K562 (cell line): ENCODE results near the gene NINJ1. TPM values are rescaled to one million over a fixed set of nuclear protein-coding genes. Genes with fewer than 3 reads are reported as not detected.

ENCODE experiments used
- ATAC-seq: fragments of 200-7000 bp; cut with Tn5 transposase; 3 replicates; pipeline ENCODE4 v1.9.1; 2020; ENCODE audit warnings: moderate library complexity
- BruUV-seq: library from RNA; stranded (reverse); fragments of 400-500 nt; replicated peaks from 2 replicates; lab custom pipeline; 2021; lab: Mats Ljungman, UMichigan
- CTCF ChIA-PET: fragments of 300-600 bp; formaldehyde crosslinking; extraction: SDS; loops from one replicate; lab custom pipeline; 2021; ENCODE audit warnings: low intra/inter-chr PET ratio; lab: Yijun Ruan, JAX
- POLR2A ChIA-PET: fragments of 300-600, 350-650 bp; sonication (Branson Sonifier 250); formaldehyde crosslinking; extraction: SDS; loops from one replicate; lab custom pipeline; 2021; ENCODE audit warnings: antibody characterized with exemption, inconsistent platforms; lab: Yijun Ruan, JAX
- DNase-seq, 4 experiments: peaks; one replicate each; pipeline versions ENCODE4 v3.0.0 to v3.0.0-alpha.2; 2011 to 2018; ENCODE audit warnings: low spot score in 3 of 4, mixed read lengths in 3 of 4; ENCODE audit errors: extremely low read depth in 1 of 4
- FAIRE-seq: peaks from 2 replicates; lab custom pipeline; 2011; peaks lifted over from hg19 to GRCh38; lab: Jason Lieb, UNC
- H2AFZ ChIP-seq: 2 replicates; pipeline ENCODE4 v1.6.0; 2011; ENCODE audit warnings: low read depth, low read length, control low read depth, inconsistent platforms
- H3K27ac ChIP-seq: fragments of 200-600 bp; 3 replicates; pipeline ENCODE4 v1.8.0; 2011; ENCODE audit warnings: low read depth, mild to moderate bottlenecking, control low read depth, inconsistent platforms, low read length, moderate library complexity, mixed read lengths; ENCODE audit errors: extremely low read depth
- H3K27me3 ChIP-seq, 2 experiments: fragments of 300-600 bp in 1 of 2; 2 replicates in 1 of 2; 3 replicates in 1 of 2; pipeline versions ENCODE4 v1.6.0 to v1.8.0; 2011; ENCODE audit warnings: inconsistent platforms in 2 of 2, low read length in 2 of 2, mild to moderate bottlenecking in 1 of 2, mixed read lengths in 1 of 2, moderate library complexity in 1 of 2; ENCODE audit not compliant: control insufficient read depth in 2 of 2, insufficient read depth in 2 of 2
- H3K36me3 ChIP-seq: fragments of 300-600 bp; 3 replicates; pipeline ENCODE4 v1.8.0; 2011; ENCODE audit warnings: mild to moderate bottlenecking, low read length, inconsistent platforms; ENCODE audit not compliant: control insufficient read depth, insufficient read depth
- H3K4me1 ChIP-seq, 2 experiments: fragments of 200-600 bp in 1 of 2; replicated peaks in 1 of 2; 2 replicates in 1 of 2; 3 replicates in 1 of 2; pipeline versions ENCODE4 v1.5.1 to v1.8.0; 2011; ENCODE audit warnings: inconsistent platforms in 2 of 2, low read length in 2 of 2, mild to moderate bottlenecking in 1 of 2, mixed read lengths in 1 of 2, moderate library complexity in 1 of 2; ENCODE audit not compliant: control insufficient read depth in 2 of 2, insufficient read depth in 2 of 2
- H3K4me2 ChIP-seq: 2 replicates; pipeline ENCODE4 v1.6.1; 2011; ENCODE audit warnings: low read length, control low read depth, inconsistent platforms, mixed read lengths; ENCODE audit not compliant: insufficient read depth
- H3K4me3 ChIP-seq: fragments of 200-600 bp; sonication (generic), shearing (Covaris generic); 2 replicates; pipeline ENCODE4 v1.5.1; 2016; ENCODE audit warnings: control low read depth, inconsistent platforms
- H3K79me2 ChIP-seq: fragments of 200-600 bp; 3 replicates; pipeline ENCODE4 v1.8.0; 2011; ENCODE audit warnings: low read length, inconsistent platforms; ENCODE audit not compliant: control insufficient read depth, insufficient read depth
- H3K9ac ChIP-seq, 2 experiments: 2 replicates each; pipeline versions ENCODE4 v1.6.0 to v1.6.1; 2011; ENCODE audit warnings: low read depth in 2 of 2, low read length in 2 of 2, control low read depth in 1 of 2, inconsistent platforms in 1 of 2, mild to moderate bottlenecking in 1 of 2, mixed read lengths in 1 of 2; ENCODE audit not compliant: insufficient read depth in 1 of 2
- H3K9me1 ChIP-seq: one replicate; pipeline ENCODE4 v1.6.0; 2011; ENCODE audit warnings: inconsistent platforms, mild to moderate bottlenecking, low read length, moderate library complexity; ENCODE audit not compliant: control insufficient read depth, insufficient read depth
- H3K9me3 ChIP-seq: replicated peaks from 2 replicates; pipeline ENCODE4 v1.5.1; 2011; ENCODE audit warnings: low read depth, low read length, inconsistent platforms; ENCODE audit not compliant: control insufficient read depth, insufficient read depth
- H4K20me1 ChIP-seq: replicated peaks from 2 replicates; pipeline ENCODE4 v1.6.1; 2011; ENCODE audit warnings: low read length, inconsistent platforms, mixed read lengths; ENCODE audit not compliant: control insufficient read depth, insufficient read depth
- ARID4B ChIP-seq: sonication (generic); formaldehyde crosslinking; IDR thresholded peaks from 2 replicates; pipeline ENCODE4 v1.8.0; 2022; ENCODE audit warnings: mild to moderate bottlenecking, missing genetic modification reagents
- BRD9 ChIP-seq: fragments of 450-650 bp; IDR thresholded peaks from 2 replicates; pipeline ENCODE4 v1.6.1; 2018; ENCODE audit warnings: low read depth; ENCODE audit not compliant: partially characterized antibody
- CTBP1 ChIP-seq: fragments of 450-650 bp; IDR thresholded peaks from 2 replicates; pipeline ENCODE4 v1.6.1; 2016; ENCODE audit warnings: borderline replicate concordance
- ETV5 ChIP-seq: sonication (generic); formaldehyde crosslinking; IDR thresholded peaks from 2 replicates; pipeline ENCODE4 v1.4.0; 2020; ENCODE audit warnings: low read depth, mild to moderate bottlenecking, missing genetic modification reagents
- FOSL1 ChIP-seq: fragments of 200-800 bp; sonication (Bioruptor generic); conservative IDR thresholded peaks from 2 replicates; pipeline ENCODE4 v1.6.1; 2016; ENCODE audit warnings: missing genetic modification characterization, missing compliant biosample characterization
- FOXA3 ChIP-seq, 2 experiments: fragments of 450-650 bp in 1 of 2; sonication (generic) in 1 of 2; formaldehyde crosslinking; IDR thresholded peaks in 1 of 2; conservative IDR thresholded peaks in 1 of 2; 2 replicates each; pipeline versions ENCODE4 v1.4.0 to v1.8.0; 2020 to 2022; ENCODE audit warnings: mild to moderate bottlenecking in 2 of 2, missing genetic modification reagents in 1 of 2
- HNRNPLL ChIP-seq: fragments of 200-400 bp; formaldehyde crosslinking; IDR thresholded peaks from 2 replicates; pipeline ENCODE4 v1.6.1; 2017; ENCODE audit warnings: low read length, low read depth, mild to moderate bottlenecking; ENCODE audit not compliant: poor library complexity, severe bottlenecking
- KDM4B ChIP-seq, 2 experiments: fragments of 450-650 bp in 1 of 2; sonication (generic) in 1 of 2; IDR thresholded peaks; 2 replicates each; pipeline ENCODE4 v1.6.1; 2016 to 2017; ENCODE audit warnings: borderline replicate concordance in 2 of 2, antibody characterized with exemption in 1 of 2, low read depth in 1 of 2, mild to moderate bottlenecking in 1 of 2
- MYC ChIP-seq, 2 experiments: fragments of 250-450 bp in 1 of 2; sonication (Bioruptor Pico) in 1 of 2; IDR thresholded peaks; 2 replicates each; pipeline versions ENCODE4 v1.5.1 to v1.6.1; 2012 to 2021; ENCODE audit warnings: low read depth in 2 of 2, borderline replicate concordance in 1 of 2, improper control_type of control experiment in 1 of 2, low read length in 1 of 2, mild to moderate bottlenecking in 1 of 2, moderate library complexity in 1 of 2
- NBN ChIP-seq: fragments of 450-650 bp; IDR thresholded peaks from 2 replicates; pipeline ENCODE4 v1.6.1; 2016; ENCODE audit warnings: low read depth, mild to moderate bottlenecking
- NELFE ChIP-seq: IDR thresholded peaks from 2 replicates; pipeline ENCODE4 v1.6.1; 2011; ENCODE audit warnings: mild to moderate bottlenecking; ENCODE audit not compliant: insufficient read depth, insufficient read length
- SRSF1 ChIP-seq: fragments of 200-400 bp; formaldehyde crosslinking; IDR thresholded peaks from 2 replicates; pipeline ENCODE4 v1.6.1; 2017; ENCODE audit warnings: mild to moderate bottlenecking, low read depth, low read length, moderate library complexity
- STAG1 ChIP-seq: sonication (generic); formaldehyde crosslinking; IDR thresholded peaks from 2 replicates; pipeline ENCODE4 v1.5.0; 2020; ENCODE audit warnings: missing genetic modification reagents, borderline replicate concordance
- SUPT5H ChIP-seq: fragments of 450-650 bp; IDR thresholded peaks from 2 replicates; pipeline ENCODE4 v1.6.1; 2016
- TRIM25 ChIP-seq: fragments of 450-650 bp; IDR thresholded peaks from 2 replicates; pipeline ENCODE4 v1.7.0; 2016; ENCODE audit warnings: borderline replicate concordance
- ZC3H8 ChIP-seq: fragments of 450-650 bp; IDR thresholded peaks from 2 replicates; pipeline ENCODE4 v1.6.1; 2017
- ZNF263 ChIP-seq: sonication (generic); formaldehyde crosslinking; IDR thresholded peaks from 2 replicates; pipeline ENCODE4 v1.8.0; 2022; ENCODE audit warnings: mild to moderate bottlenecking, missing genetic modification reagents, borderline replicate concordance
- WGBS: fragments of 100-300 bp; shearing (Covaris generic); methylation state at CpG from one replicate; pipeline ENCODE4 v1.1.6; 2016; ENCODE audit warnings: low coverage, mixed read lengths; ENCODE audit not compliant: insufficient coverage; ENCODE audit errors: missing lambda C conversion rate; 5-methylcytosine and 5-hydroxymethylcytosine counted together
- in situ Hi-C: fragments of 300-500 bp; cut with MboI; formaldehyde crosslinking; loops from 4 replicates; pipeline ENCODE4 v1.15.0; 2018; ENCODE audit warnings: inconsistent platforms, mixed read lengths
- intact Hi-C: fragments of 100-400 bp; cut with micrococcal nuclease; formaldehyde crosslinking; loops from 2 replicates; pipeline ENCODE4 v1.14.2; 2022
- polyA plus RNA-seq, 8 experiments: library from polyadenylated mRNA; depleted of rRNA in 4 of 8; stranded (reverse) in 5 of 8; unstranded in 3 of 8; fragments of >200 nt; fragmentation: Nextera tagmentation in 2 of 8; fragmentation: Illumina TruSeq in 1 of 8; extraction: Ambion mirVana in 2 of 8; extraction: Trizol in 1 of 8; gene quantifications; 2 replicates each; pipeline versions ENCODE4 v1.2.1 to v1.2.3, GENCODE V29; 2011 to 2014; ENCODE audit warnings: inconsistent platforms in 1 of 8, missing spikeins in 1 of 8
- total RNA-seq, 7 experiments: library from RNA; depleted of rRNA in 6 of 7; stranded (reverse); fragments of >200 nt in 6 of 7; fragmentation: Illumina TruSeq in 2 of 7; extraction: Trizol in 2 of 7; gene quantifications; 2 replicates each; pipeline versions ENCODE4 v1.2.1 to v1.2.3, GENCODE V29; 2011 to 2021; ENCODE audit warnings: low replicate concordance in 1 of 7

Gene NINJ1
- total and polyA plus RNA-seq, 9 of the 15 experiments (the other 6 are each of a cell fraction or from before 2014, with no cell fraction given): 0.13 to 8.4 (median 4.9) TPM

- ATAC-seq: no peak
- TF ChIP-seq ETV5: no peak
- TF ChIP-seq KDM4B (IDR thresholded peaks at IDR 0.05; ENCODE audit: borderline replicate concordance in 2 of 2, low read depth in 1 of 2): no peak
- TF ChIP-seq STAG1 (CRISPR knock-in tag): no peak
- no peak for TF ChIP-seq ZC3H8
- no peak for TF ChIP-seq NBN
- no peak for TF ChIP-seq SUPT5H
- no peak for TF ChIP-seq MYC (IDR thresholded peaks at IDR 0.05; ENCODE audit: low read depth, low read length)
- no peak for TF ChIP-seq MYC (CRISPR knock-in tag; IDR thresholded peaks at IDR 0.05; ENCODE audit: borderline replicate concordance, low read depth)
- TF ChIP-seq FOSL1: no peak
- TF ChIP-seq TRIM25: no peak
- TF ChIP-seq BRD9: no peak
- TF ChIP-seq NELFE: no peak
- TF ChIP-seq SRSF1: no peak
- no peak for TF ChIP-seq ZNF263 (CRISPR knock-in tag)
- TF ChIP-seq FOXA3 (CRISPR knock-in tag; conservative IDR thresholded peaks at IDR 0.05 in 1 of 2, IDR thresholded peaks at IDR 0.05 in 1 of 2): no peak
- TF ChIP-seq ARID4B (CRISPR knock-in tag): no peak
- TF ChIP-seq CTBP1: no peak
- no peak for TF ChIP-seq HNRNPLL
- Histone ChIP-seq H3K27ac (no peak overlapping the region), H3K4me3 (no peak overlapping the region), H4K20me1 (no peaks in the 10 kb centered on the region), H3K27me3 (no peaks in the 10 kb centered on the region), H3K4me1 (peaks cover 12 to 21% of the 10 kb centered on the region in 2 experiments; a peak in 4 of 5 replicates), H3K9me1 (peaks cover 2% of the 10 kb centered on the region), H3K79me2 (no peaks in the 10 kb centered on the region), H3K9me3 (no peaks in the 10 kb centered on the region), H3K36me3 (peaks cover 7% of the 10 kb centered on the region; the same call in 2 of the 3 replicates), H3K4me2 (no peak overlapping the region), H2AFZ (no peak overlapping the region), H3K9ac (no peak overlapping the region)
- intact Hi-C loops (no loop called here), in situ Hi-C loops (no loop called here)
- WGBS: 69% methylated on average over 10 of the region's 10 CpGs
- ChIA-PET CTCF (no interaction called here), POLR2A (interaction anchor here (0.8 to 4.4 kb wide), 2 partner anchors 14 to 17 kb away, joined by 3 to 17 read pairs; partner anchors contain the start of gene CARD19)
- DNase-seq: no peak
- FAIRE-seq: no peak
- no TSS peak for BruUV-seq
Observed at GRCh38 chr9:93081081-93081529, 52.9 kb downstream of the NINJ1 start.
